NCI-H226 (cell line): ENCODE results near the gene LDAH.
"Not testable (repeated sequence)": the region's sequence is repeated elsewhere in the genome, so short reads cannot be mapped to it uniquely, and the experiment has no call there.

Source experiments
- DNase-seq: peaks from one replicate; pipeline ENCODE4 v3.0.0-alpha.2; 2015

LDAH gene

GRCh38 chr2:20822535-20823490 lies at the start of gene LDAH:
LDAH (minus strand) TSS chr2:20823101; CDS start chr2:20801463, 21,638 bp downstream.
- DNase-seq = peak; percentile 78

GRCh38 chr2:20868377-20868776 lies 45.5 kb upstream of the LDAH start:
- no peak for DNase-seq

- DNase-seq = no peak
Measured at GRCh38 chr2:20862850-20863249, 39.9 kb upstream of the LDAH start.

GRCh38 chr2:20855456-20855855 lies 32.6 kb upstream of the LDAH start:
- no peak for DNase-seq

GRCh38 chr2:20852670-20853069 lies 29.8 kb upstream of the LDAH start:
- no peak for DNase-seq

- DNase-seq = no peak
Measured at GRCh38 chr2:20852139-20852538, 29.2 kb upstream of the LDAH start.

GRCh38 chr2:20844246-20844645 lies 21.3 kb upstream of the LDAH start:
- no peak for DNase-seq

GRCh38 chr2:20839052-20839451 lies 16.2 kb upstream of the LDAH start:
- no peak for DNase-seq

GRCh38 chr2:20838016-20838415 lies 15.1 kb upstream of the LDAH start:
- DNase-seq = no peak

GRCh38 chr2:20836521-20836920 lies 13.6 kb upstream of the LDAH start:
- no peak for DNase-seq

- no peak for DNase-seq
Measured at GRCh38 chr2:20834331-20834730, 11.4 kb upstream of the LDAH start.

- DNase-seq = no peak
Measured at GRCh38 chr2:20832606-20833005, 9.7 kb upstream of the LDAH start.

- DNase-seq = no peak
Measured at GRCh38 chr2:20829861-20830260, 7.0 kb upstream of the LDAH start.

- no peak for DNase-seq
Measured at GRCh38 chr2:20823917-20824316, 1.0 kb upstream of the LDAH start.

- DNase-seq = no peak
Measured at GRCh38 chr2:20818820-20819219, 4.1 kb downstream of the LDAH start.

- DNase-seq = no peak
Measured at GRCh38 chr2:20815216-20815615, 7.7 kb downstream of the LDAH start.

- DNase-seq = no peak
Measured at GRCh38 chr2:20812779-20813178, 10.1 kb downstream of the LDAH start.

GRCh38 chr2:20806286-20806685 lies 16.6 kb downstream of the LDAH start:
- no peak for DNase-seq

GRCh38 chr2:20803974-20804373 lies 18.9 kb downstream of the LDAH start:
- no peak for DNase-seq

GRCh38 chr2:20803226-20803682 lies 19.6 kb downstream of the LDAH start:
- DNase-seq = no peak

GRCh38 chr2:20797096-20797495 lies 25.8 kb downstream of the LDAH start:
- no peak for DNase-seq

- peak; percentile 62 for DNase-seq
Measured at GRCh38 chr2:20796374-20796791, 26.5 kb downstream of the LDAH start.

- DNase-seq = not testable (repeated sequence)
Measured at GRCh38 chr2:20793944-20794343, 29.0 kb downstream of the LDAH start.

GRCh38 chr2:20781656-20782265 lies 41.1 kb downstream of the LDAH start:
- peak; percentile 9 for DNase-seq
